NB4 (cell line): ENCODE measurements around the gene DHX38.

ENCODE experiments used
- DNase-seq: peaks from one replicate; pipeline ENCODE4 v3.0.0; 2010; ENCODE audit warnings: low read depth
- H3K4me3 ChIP-seq: one replicate; pipeline ENCODE4 v1.5.1; 2011; ENCODE audit warnings: mild to moderate bottlenecking, low read depth, low read length, moderate library complexity
- CTCF ChIP-seq: IDR thresholded peaks from one replicate; pipeline ENCODE4 v1.5.1; 2012; ENCODE audit warnings: low read depth, low read length
- MAX ChIP-seq: IDR thresholded peaks from 2 replicates; pipeline ENCODE4 v1.6.1; 2011; ENCODE audit warnings: low read depth, low read length
- MYC ChIP-seq: IDR thresholded peaks from 2 replicates; pipeline ENCODE4 v1.6.1; 2011; ENCODE audit warnings: low read depth, low read length
- POLR2A ChIP-seq: IDR thresholded peaks from 2 replicates; pipeline ENCODE4 v1.6.1; 2011; ENCODE audit warnings: mild to moderate bottlenecking; ENCODE audit not compliant: insufficient read length; ENCODE audit errors: extremely low read depth

Gene DHX38

GRCh38 chr16:72099377-72099818, 5.8 kb downstream of the DHX38 start:
- peak; percentile 77 for DNase-seq
- peak; percentile 63 for TF ChIP-seq CTCF
- peak; percentile 54 for TF ChIP-seq MAX
- no peak for TF ChIP-seq MYC
- H3K4me3 ChIP-seq, result no peak overlapping the region

GRCh38 chr16:72101195-72101594, 7.5 kb downstream of the DHX38 start:
- DNase-seq, result no peak
- TF ChIP-seq CTCF (no peak), MYC (no peak), POLR2A (no peak), MAX (no peak)
- no peak overlapping the region for H3K4me3 ChIP-seq

- TF ChIP-seq MYC (no peak), MAX (no peak), CTCF (no peak), POLR2A (no peak)
- DNase-seq, result no peak
Measured at GRCh38 chr16:72104905-72105304, 11.3 kb downstream of the DHX38 start.

GRCh38 chr16:72105978-72106377, 12.3 kb downstream of the DHX38 start:
- TF ChIP-seq CTCF (no peak), MYC (no peak), MAX (no peak), POLR2A (no peak)
- DNase-seq, result no peak
- no peak overlapping the region for H3K4me3 ChIP-seq

More at GRCh38 chr16:72104905-72105304, 11.3 kb downstream of the DHX38 start:
- H3K4me3 ChIP-seq, result no peak overlapping the region

- DNase-seq, result no peak
- H3K4me3 ChIP-seq, result no peak overlapping the region
- TF ChIP-seq POLR2A, result no peak
- no peak for TF ChIP-seq MYC
- no peak for TF ChIP-seq CTCF
- TF ChIP-seq MAX, result no peak
Measured at GRCh38 chr16:72107371-72107770, 13.7 kb downstream of the DHX38 start.

GRCh38 chr16:72108353-72109102, 14.9 kb downstream of the DHX38 start:
- no peak for TF ChIP-seq CTCF
- no peak for TF ChIP-seq POLR2A
- TF ChIP-seq MYC, result no peak
- TF ChIP-seq MAX, result no peak
- no peak overlapping the region for H3K4me3 ChIP-seq
- DNase-seq, result no peak
